ENCODE measurements around the gene NME9. TPM values are rescaled to one million over a fixed set of nuclear protein-coding genes. Genes with fewer than 3 reads are reported as not detected.

The NME9 gene
- polyA plus RNA-seq, 2 of the 4 experiments (the other 2 are of a cell fraction) = 0.05 TPM; not detected in 1

GRCh38 chr3:138326866-138327595, 2.6 kb downstream of the NME9 start:
- H3K4me2 ChIP-seq = no peak overlapping the region
- CTCF ChIA-PET = interaction anchor here (0.7 to 0.9 kb wide), 2 partner anchors 21 to 464 kb away, joined by 3 read pairs; no protein-coding TSS in a partner anchor
- no peak overlapping the region for H3K27ac ChIP-seq
- H3K9me3 ChIP-seq = no peaks in the 10 kb centered on the region
- peaks cover 9% of the 10 kb centered on the region; the same call in 2 of the 3 replicates for H3K4me1 ChIP-seq
- no peak for ATAC-seq
- no peak for DNase-seq (ENCODE audit: low read depth in 1 of 2, low spot score in 1 of 2)
- no peak overlapping the region for H3K4me3 ChIP-seq
- no peak for FAIRE-seq
- TF ChIP-seq EHF (CRISPR knock-in tag; IDR thresholded peaks at IDR 0.05) (no peak), KDM5A (IDR thresholded peaks at IDR 0.05) (no peak), BHLHE40 (IDR thresholded peaks at IDR 0.05; ENCODE audit: low read depth, low read length) (no peak), FOSB (CRISPR knock-in tag; IDR thresholded peaks at IDR 0.05) (no peak), CEBPB (IDR thresholded peaks at IDR 0.05) (no peak), RAD21 (conservative IDR thresholded peaks at IDR 0.05 in 1 of 2, IDR thresholded peaks at IDR 0.05 in 1 of 2) (no peak), CBX2 (IDR thresholded peaks at IDR 0.05; ENCODE audit: borderline replicate concordance, low read depth) (no peak), MAX (IDR thresholded peaks at IDR 0.05) (no peak), CHD4 (IDR thresholded peaks at IDR 0.05; ENCODE audit: borderline replicate concordance) (no peak), NR3C1 (IDR thresholded peaks at IDR 0.05) (no peak), ZSCAN20 (CRISPR knock-in tag; IDR thresholded peaks at IDR 0.05) (no peak), HES2 (IDR thresholded peaks at IDR 0.05) (no peak)
- TF ChIP-seq, protein P1, sequence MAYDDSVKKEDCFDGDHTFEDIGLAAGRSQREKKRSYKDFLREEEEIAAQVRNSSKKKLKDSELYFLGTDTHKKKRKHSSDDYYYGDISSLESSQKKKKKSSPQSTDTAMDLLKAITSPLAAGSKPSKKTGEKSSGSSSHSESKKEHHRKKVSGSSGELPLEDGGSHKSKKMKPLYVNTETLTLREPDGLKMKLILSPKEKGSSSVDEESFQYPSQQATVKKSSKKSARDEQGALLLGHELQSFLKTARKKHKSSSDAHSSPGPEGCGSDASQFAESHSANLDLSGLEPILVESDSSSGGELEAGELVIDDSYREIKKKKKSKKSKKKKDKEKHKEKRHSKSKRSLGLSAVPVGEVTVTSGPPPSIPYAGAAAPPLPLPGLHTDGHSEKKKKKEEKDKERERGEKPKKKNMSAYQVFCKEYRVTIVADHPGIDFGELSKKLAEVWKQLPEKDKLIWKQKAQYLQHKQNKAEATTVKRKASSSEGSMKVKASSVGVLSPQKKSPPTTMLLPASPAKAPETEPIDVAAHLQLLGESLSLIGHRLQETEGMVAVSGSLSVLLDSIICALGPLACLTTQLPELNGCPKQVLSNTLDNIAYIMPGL (CRISPR knock-in tag; IDR thresholded peaks at IDR 0.05; ENCODE audit: borderline replicate concordance) = no peak
- POLR2A ChIA-PET = no interaction called here
- WGBS (ENCODE audit: missing lambda C conversion rate) = 88% methylated on average over 11 of the region's 12 CpGs

DNA sequence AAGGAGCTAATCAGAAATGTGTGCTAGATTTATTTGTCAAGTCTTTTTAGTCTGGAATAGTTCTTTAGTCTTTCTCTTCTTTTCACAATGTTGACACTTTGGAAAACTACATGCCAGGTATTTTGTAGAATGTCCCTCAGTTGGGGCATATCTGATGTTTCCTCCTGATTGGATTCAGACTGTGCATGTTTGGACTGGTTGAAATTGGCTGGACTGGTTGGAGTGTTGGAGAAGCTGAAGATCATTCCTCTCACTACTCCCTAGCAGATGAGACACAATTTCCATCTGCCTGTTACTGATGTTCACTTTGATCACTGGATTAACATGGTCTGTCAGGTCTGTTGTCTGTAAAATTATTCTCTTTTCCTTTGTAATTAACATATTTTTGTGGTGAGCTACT, 3.7 kb downstream of the NME9 start:
- no peaks in the 10 kb centered on the region for H3K9me3 ChIP-seq
- no peak for TF ChIP-seq HOXB5 (CRISPR knock-in tag; IDR thresholded peaks at IDR 0.05)
- TF ChIP-seq KDM1A (IDR thresholded peaks at IDR 0.05; ENCODE audit: low read depth) = no peak
- no peak for TF ChIP-seq KDM5A (IDR thresholded peaks at IDR 0.05)
- TF ChIP-seq, protein P1 (CRISPR knock-in tag; IDR thresholded peaks at IDR 0.05; ENCODE audit: borderline replicate concordance) = no peak
- no peak for TF ChIP-seq FOSL2 (IDR thresholded peaks at IDR 0.05)
- no peak for TF ChIP-seq FOSL2 (CRISPR knock-in tag; IDR thresholded peaks at IDR 0.05)
- TF ChIP-seq TP53 (CRISPR knock-in tag; IDR thresholded peaks at IDR 0.05) = no peak
- no peak for TF ChIP-seq POLR2AphosphoS2 (conservative IDR thresholded peaks at IDR 0.05; ENCODE audit: low read length)
- TF ChIP-seq RAD21 (conservative IDR thresholded peaks at IDR 0.05 in 1 of 2, IDR thresholded peaks at IDR 0.05 in 1 of 2) = no peak
- TF ChIP-seq RCOR1 (IDR thresholded peaks at IDR 0.05; ENCODE audit: low read depth, low read length) = no peak
- TF ChIP-seq FOSB (CRISPR knock-in tag; IDR thresholded peaks at IDR 0.05) = no peak
- no peak for TF ChIP-seq REST (IDR thresholded peaks at IDR 0.05)
- no peak for TF ChIP-seq CTCF (IDR thresholded peaks at IDR 0.05)
- H3K4me2 ChIP-seq = no peak overlapping the region
- FAIRE-seq (no peak), DNase-seq (ENCODE audit: low read depth in 1 of 2, low spot score in 1 of 2) (no peak), ATAC-seq (no peak)
- POLR2A ChIA-PET = no interaction called here
- H3K27ac ChIP-seq = no peak overlapping the region
- H3K4me1 ChIP-seq = peaks cover 9% of the 10 kb centered on the region; the same call in 2 of the 3 replicates
- CTCF ChIA-PET = no interaction called here
- H3K4me3 ChIP-seq = no peak overlapping the region

Measured in A549 (cell line).